Measurements from ENCODE around the gene WRAP73.
A peak's percentile ranks its signal among the peaks of the same experiment; 100 is the strongest.

WRAP73 gene

DNA sequence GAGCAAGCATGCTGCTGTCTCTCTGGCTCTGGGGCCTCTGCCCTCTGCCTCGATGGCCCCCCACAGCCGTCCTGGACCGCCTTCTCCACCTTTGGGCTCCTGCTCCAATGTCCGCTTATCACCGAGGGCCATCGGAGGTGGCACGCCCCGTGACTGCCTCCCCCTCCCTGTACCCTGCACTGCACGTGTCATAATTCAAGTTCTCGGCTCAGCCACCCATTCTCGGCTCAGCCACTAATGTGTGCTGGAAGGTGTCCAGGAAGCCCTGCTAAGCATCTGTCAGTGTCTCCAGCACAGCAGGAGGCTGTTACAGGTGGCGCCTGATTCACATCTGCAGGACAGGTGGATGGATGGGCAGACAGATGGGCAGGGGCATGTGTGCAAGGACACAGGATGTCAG is 47.9 kb upstream of the WRAP73 start:
- no peaks in the 10 kb centered on the region for H4K20me1 ChIP-seq (ENCODE audit: insufficient read depth, low read length)
- H3K27ac ChIP-seq (ENCODE audit: low read length) = no peak overlapping the region
- no peak overlapping the region for H2AFZ ChIP-seq (ENCODE audit: low read depth, low read length)
- no peak for TF ChIP-seq EZH2phosphoT487 (IDR thresholded peaks at IDR 0.05; ENCODE audit: low read depth)
- TF ChIP-seq, protein P1, sequence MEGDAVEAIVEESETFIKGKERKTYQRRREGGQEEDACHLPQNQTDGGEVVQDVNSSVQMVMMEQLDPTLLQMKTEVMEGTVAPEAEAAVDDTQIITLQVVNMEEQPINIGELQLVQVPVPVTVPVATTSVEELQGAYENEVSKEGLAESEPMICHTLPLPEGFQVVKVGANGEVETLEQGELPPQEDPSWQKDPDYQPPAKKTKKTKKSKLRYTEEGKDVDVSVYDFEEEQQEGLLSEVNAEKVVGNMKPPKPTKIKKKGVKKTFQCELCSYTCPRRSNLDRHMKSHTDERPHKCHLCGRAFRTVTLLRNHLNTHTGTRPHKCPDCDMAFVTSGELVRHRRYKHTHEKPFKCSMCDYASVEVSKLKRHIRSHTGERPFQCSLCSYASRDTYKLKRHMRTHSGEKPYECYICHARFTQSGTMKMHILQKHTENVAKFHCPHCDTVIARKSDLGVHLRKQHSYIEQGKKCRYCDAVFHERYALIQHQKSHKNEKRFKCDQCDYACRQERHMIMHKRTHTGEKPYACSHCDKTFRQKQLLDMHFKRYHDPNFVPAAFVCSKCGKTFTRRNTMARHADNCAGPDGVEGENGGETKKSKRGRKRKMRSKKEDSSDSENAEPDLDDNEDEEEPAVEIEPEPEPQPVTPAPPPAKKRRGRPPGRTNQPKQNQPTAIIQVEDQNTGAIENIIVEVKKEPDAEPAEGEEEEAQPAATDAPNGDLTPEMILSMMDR (IDR thresholded peaks at IDR 0.05; ENCODE audit: low read depth, low read length) = no peak
- peaks cover 8% of the 10 kb centered on the region; the same call in 1 of the 2 replicates for H3K4me1 ChIP-seq (ENCODE audit: low read length)
- H3K4me2 ChIP-seq (ENCODE audit: low read length) = no peak overlapping the region
- H3K9ac ChIP-seq (ENCODE audit: low read length) = no peak overlapping the region
- no peaks in the 10 kb centered on the region for H3K79me2 ChIP-seq (ENCODE audit: low read length)
- no peaks in the 10 kb centered on the region for H3K36me3 ChIP-seq (replicated peaks; ENCODE audit: low read depth, low read length)
- H3K9me3 ChIP-seq (ENCODE audit: insufficient read depth, low read length) = no peaks in the 10 kb centered on the region
- H3K27me3 ChIP-seq (ENCODE audit: low read depth, low read length) = peaks cover 6% of the 10 kb centered on the region; the same call in 1 of the 2 replicates
- no peak overlapping the region for H3K4me3 ChIP-seq (ENCODE audit: low read length)

DNA sequence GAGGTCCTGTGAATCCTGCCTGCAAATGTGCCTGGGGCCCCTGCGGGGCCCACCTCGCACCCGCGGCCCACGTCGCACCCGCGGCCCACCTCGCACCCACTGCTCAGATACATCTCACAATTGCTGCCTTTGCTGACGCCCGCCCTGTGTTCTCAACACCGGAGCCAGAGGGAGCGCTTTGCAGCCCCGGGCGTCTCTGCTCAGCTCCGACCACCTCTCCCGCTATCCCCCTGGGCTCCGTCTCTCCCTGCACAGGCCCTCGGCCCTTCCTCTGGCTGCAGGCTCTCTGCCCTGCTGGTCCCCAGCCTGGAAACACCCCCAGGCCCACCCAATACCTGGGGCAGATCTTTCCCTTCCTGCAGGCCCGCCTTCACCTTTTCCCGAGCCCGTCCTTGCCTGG is 47.2 kb upstream of the WRAP73 start:
- H3K4me2 ChIP-seq (ENCODE audit: low read length) = no peak overlapping the region
- no peak overlapping the region for H3K27ac ChIP-seq (ENCODE audit: low read length)
- TF ChIP-seq EZH2phosphoT487 (IDR thresholded peaks at IDR 0.05; ENCODE audit: low read depth) = no peak
- TF ChIP-seq, protein P1 (IDR thresholded peaks at IDR 0.05; ENCODE audit: low read depth, low read length) = no peak
- peaks cover 6% of the 10 kb centered on the region; the same call in 1 of the 2 replicates for H3K27me3 ChIP-seq (ENCODE audit: low read depth, low read length)
- no peak overlapping the region for H3K4me3 ChIP-seq (ENCODE audit: low read length)
- H3K9ac ChIP-seq (ENCODE audit: low read length) = no peak overlapping the region
- H3K9me3 ChIP-seq (ENCODE audit: insufficient read depth, low read length) = no peaks in the 10 kb centered on the region
- H3K4me1 ChIP-seq (ENCODE audit: low read length) = peaks cover 15% of the 10 kb centered on the region; the same call in 1 of the 2 replicates
- no peak overlapping the region for H2AFZ ChIP-seq (ENCODE audit: low read depth, low read length)
- no peaks in the 10 kb centered on the region for H4K20me1 ChIP-seq (ENCODE audit: insufficient read depth, low read length)
- H3K36me3 ChIP-seq (replicated peaks; ENCODE audit: low read depth, low read length) = no peaks in the 10 kb centered on the region
- no peaks in the 10 kb centered on the region for H3K79me2 ChIP-seq (ENCODE audit: low read length)

DNA sequence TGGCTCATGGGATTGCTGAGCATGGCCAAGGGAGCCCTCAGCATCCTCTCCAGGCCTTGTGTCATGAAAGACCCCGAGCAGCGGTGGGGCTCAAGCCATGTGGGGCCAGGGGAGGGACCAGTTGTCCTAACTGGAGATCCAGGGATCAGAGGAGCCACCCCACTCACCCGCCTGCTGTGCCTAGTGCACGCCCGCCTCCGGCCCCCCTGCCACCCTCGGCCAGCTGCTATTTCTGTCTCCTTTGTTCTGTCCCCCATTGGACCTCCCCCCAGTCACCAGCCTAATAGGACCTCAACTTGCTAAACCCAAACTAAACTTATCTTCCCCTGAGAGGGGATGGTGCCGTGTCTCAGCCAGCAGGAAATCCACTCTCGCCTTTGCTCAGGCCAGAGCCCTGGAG is 46.8 kb upstream of the WRAP73 start:
- TF ChIP-seq, protein P1 (IDR thresholded peaks at IDR 0.05; ENCODE audit: low read depth, low read length) = no peak
- TF ChIP-seq EZH2phosphoT487 (IDR thresholded peaks at IDR 0.05; ENCODE audit: low read depth) = no peak
- H3K36me3 ChIP-seq (replicated peaks; ENCODE audit: low read depth, low read length) = no peaks in the 10 kb centered on the region
- no peak overlapping the region for H2AFZ ChIP-seq (ENCODE audit: low read depth, low read length)
- peaks cover 16% of the 10 kb centered on the region; the same call in 1 of the 2 replicates for H3K4me1 ChIP-seq (ENCODE audit: low read length)
- H3K27me3 ChIP-seq (ENCODE audit: low read depth, low read length) = peaks cover 6% of the 10 kb centered on the region; the same call in 1 of the 2 replicates
- no peaks in the 10 kb centered on the region for H4K20me1 ChIP-seq (ENCODE audit: insufficient read depth, low read length)
- no peak overlapping the region for H3K9ac ChIP-seq (ENCODE audit: low read length)
- no peak overlapping the region for H3K27ac ChIP-seq (ENCODE audit: low read length)
- no peak overlapping the region for H3K4me2 ChIP-seq (ENCODE audit: low read length)
- H3K9me3 ChIP-seq (ENCODE audit: insufficient read depth, low read length) = no peaks in the 10 kb centered on the region
- no peaks in the 10 kb centered on the region for H3K79me2 ChIP-seq (ENCODE audit: low read length)
- no peak overlapping the region for H3K4me3 ChIP-seq (ENCODE audit: low read length)

DNA sequence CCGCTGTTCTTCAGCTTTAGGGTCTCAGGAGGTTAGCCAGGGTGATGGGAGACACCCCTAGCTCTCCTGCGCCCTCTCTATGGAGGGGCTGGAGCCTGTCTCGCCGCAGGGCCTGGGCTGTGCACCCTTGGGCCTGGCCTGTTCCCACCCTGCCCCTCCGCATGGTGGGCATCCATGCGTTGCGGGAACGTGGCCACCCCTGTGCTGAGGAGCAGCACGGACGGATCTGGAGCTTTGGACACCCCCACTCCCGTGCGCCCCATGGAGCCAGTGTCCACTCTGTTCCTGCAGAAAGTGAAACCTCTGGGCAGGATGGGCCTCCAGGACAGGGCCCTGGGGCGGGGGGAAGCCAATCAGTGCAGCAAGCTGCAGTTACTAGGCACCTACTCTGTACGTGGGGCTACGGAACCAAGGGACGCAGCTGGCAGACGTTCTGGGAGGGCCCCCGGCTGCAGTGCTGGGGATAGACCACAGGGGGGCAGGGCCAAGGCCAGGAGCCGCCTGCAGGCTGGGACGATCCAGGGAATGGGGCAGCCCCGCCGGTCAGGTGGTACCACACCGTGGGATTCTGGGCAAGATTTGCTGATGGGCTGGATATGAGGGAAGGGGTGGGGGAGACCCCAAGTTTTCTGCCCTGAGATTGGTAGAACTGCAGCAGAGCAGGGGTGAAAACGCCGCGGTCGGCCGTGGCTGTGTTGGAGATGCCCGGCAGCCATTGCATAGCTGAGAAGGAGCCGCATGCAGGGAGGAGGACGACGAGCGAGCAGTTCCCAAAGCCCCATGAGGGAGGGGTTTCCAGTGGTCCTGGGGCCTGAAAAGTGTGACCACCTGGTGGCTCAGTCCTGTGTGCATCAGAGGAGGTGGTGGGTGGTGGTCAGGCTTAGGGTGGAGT is 45.7 kb upstream of the WRAP73 start:
- TF ChIP-seq, protein P1 (IDR thresholded peaks at IDR 0.05; ENCODE audit: low read depth, low read length) = peak; percentile 67
- TF ChIP-seq EZH2phosphoT487 (IDR thresholded peaks at IDR 0.05; ENCODE audit: low read depth) = no peak
- no peak overlapping the region; the same call in 1 of the 2 replicates for H2AFZ ChIP-seq (ENCODE audit: low read depth, low read length)
- H3K9ac ChIP-seq (ENCODE audit: low read length) = no peak overlapping the region
- no peaks in the 10 kb centered on the region for H3K79me2 ChIP-seq (ENCODE audit: low read length)
- H3K4me1 ChIP-seq (ENCODE audit: low read length) = peaks cover 16% of the 10 kb centered on the region; the same call in 1 of the 2 replicates
- peak overlapping the region; percentile 9; the same call in 1 of the 2 replicates for H3K4me2 ChIP-seq (ENCODE audit: low read length)
- H3K27me3 ChIP-seq (ENCODE audit: low read depth, low read length) = peaks cover 6% of the 10 kb centered on the region; the same call in 1 of the 2 replicates
- no peak overlapping the region for H3K27ac ChIP-seq (ENCODE audit: low read length)
- no peaks in the 10 kb centered on the region for H4K20me1 ChIP-seq (ENCODE audit: insufficient read depth, low read length)
- H3K36me3 ChIP-seq (replicated peaks; ENCODE audit: low read depth, low read length) = no peaks in the 10 kb centered on the region
- no peaks in the 10 kb centered on the region for H3K9me3 ChIP-seq (ENCODE audit: insufficient read depth, low read length)
- H3K4me3 ChIP-seq (ENCODE audit: low read length) = no peak overlapping the region

Measured in OCI-LY3 (cell line).